Breast epithelium (tissue), 3 donors: ENCODE data around the gene REXO2.

Source experiments
- CTCF ChIP-seq, 3 donors: fragments of 450-650 bp; IDR thresholded peaks; one replicate each; pipeline ENCODE4 v1.5.1; 2016 to 2017; ENCODE audit warnings: antibody characterized with exemption in 3 of 3, mild to moderate bottlenecking in 3 of 3, moderate library complexity in 3 of 3
- POLR2A ChIP-seq: fragments of 450-650 bp; IDR thresholded peaks from one replicate; pipeline ENCODE4 v1.6.1; 2016; ENCODE audit warnings: antibody characterized with exemption, mild to moderate bottlenecking, moderate library complexity
- POLR2AphosphoS5 ChIP-seq, 3 donors: sonication (generic); formaldehyde crosslinking; IDR thresholded peaks; one replicate each; pipeline ENCODE4 v1.6.1; 2017; ENCODE audit warnings: antibody characterized with exemption in 3 of 3

DNA sequence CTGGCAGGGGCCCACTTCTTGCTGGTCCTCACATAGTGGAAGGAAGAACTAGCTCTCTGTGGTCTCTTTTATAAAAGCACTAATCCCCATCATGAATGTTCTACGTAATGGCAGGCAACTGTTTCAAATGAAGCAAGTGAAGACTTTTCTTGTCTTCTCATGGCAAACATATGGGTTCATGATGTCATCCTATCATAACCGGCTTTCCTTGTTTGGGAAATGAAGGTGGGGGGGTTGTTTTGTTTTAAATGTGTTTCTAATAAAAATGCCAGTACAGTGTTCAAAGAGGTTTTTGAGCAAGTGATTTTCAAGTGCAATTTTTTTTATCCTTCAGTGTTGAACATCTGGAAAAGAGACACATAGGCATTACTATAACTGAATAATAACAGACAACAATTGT lies 33.4 kb downstream of the REXO2 start:
- TF ChIP-seq CTCF (IDR thresholded peaks at IDR 0.05) (no peak), POLR2A (no peak), POLR2AphosphoS5 (IDR thresholded peaks at IDR 0.05) (no peak)
